IPS-NIHi7 (cell line): ENCODE results near the gene KYAT1.

ENCODE experiments used
- DNase-seq: peaks from one replicate; pipeline ENCODE4 v3.0.0; 2012; ENCODE audit warnings: mixed read lengths; ENCODE audit errors: extremely low spot score

KYAT1 gene

GRCh38 chr9:128838338-128838737, 43.4 kb downstream of the KYAT1 start:
- no peak for DNase-seq

- no peak for DNase-seq
Measured at GRCh38 chr9:128836509-128837145, 45.1 kb downstream of the KYAT1 start.

- no peak for DNase-seq
Measured at GRCh38 chr9:128835246-128836210, 46.2 kb downstream of the KYAT1 start.

GRCh38 chr9:128833696-128834095, 48.1 kb downstream of the KYAT1 start:
- DNase-seq: no peak

GRCh38 chr9:128829477-128830251, 52.1 kb downstream of the KYAT1 start, which contains the start of gene SPOUT1:
Gene SPOUT1, minus strand, starts transcription at chr9:128829794. Its CDS starts 14 bp downstream, at chr9:128829780.
- DNase-seq: peak; percentile 100

- DNase-seq: no peak
Measured at GRCh38 chr9:128828719-128829452, 52.9 kb downstream of the KYAT1 start.

GRCh38 chr9:128828267-128828666, 53.5 kb downstream of the KYAT1 start:
- DNase-seq: no peak

GRCh38 chr9:128825923-128826700, 55.6 kb downstream of the KYAT1 start:
- no peak for DNase-seq

- DNase-seq: no peak
Measured at GRCh38 chr9:128824911-128825310, 56.8 kb downstream of the KYAT1 start.

- DNase-seq: no peak
Measured at GRCh38 chr9:128823903-128824406, 57.8 kb downstream of the KYAT1 start.

- DNase-seq: no peak
Measured at GRCh38 chr9:128823362-128823902, 58.3 kb downstream of the KYAT1 start.

- no peak for DNase-seq
Measured at GRCh38 chr9:128822407-128823042, 59.2 kb downstream of the KYAT1 start.

- DNase-seq: no peak
Measured at GRCh38 chr9:128821584-128822406, 60.0 kb downstream of the KYAT1 start.

- no peak for DNase-seq
Measured at GRCh38 chr9:128820665-128821583, 60.8 kb downstream of the KYAT1 start.

GRCh38 chr9:128819716-128820664, 61.8 kb downstream of the KYAT1 start:
- no peak for DNase-seq
